COLO668 (cell line): ENCODE measurements around the gene TUBGCP2.

Source experiments
- DNase-seq: peaks from one replicate; lab custom pipeline; 2025; ENCODE audit not compliant: unreplicated experiment; lab: John Stamatoyannopoulos, UW

Gene TUBGCP2, protein sequence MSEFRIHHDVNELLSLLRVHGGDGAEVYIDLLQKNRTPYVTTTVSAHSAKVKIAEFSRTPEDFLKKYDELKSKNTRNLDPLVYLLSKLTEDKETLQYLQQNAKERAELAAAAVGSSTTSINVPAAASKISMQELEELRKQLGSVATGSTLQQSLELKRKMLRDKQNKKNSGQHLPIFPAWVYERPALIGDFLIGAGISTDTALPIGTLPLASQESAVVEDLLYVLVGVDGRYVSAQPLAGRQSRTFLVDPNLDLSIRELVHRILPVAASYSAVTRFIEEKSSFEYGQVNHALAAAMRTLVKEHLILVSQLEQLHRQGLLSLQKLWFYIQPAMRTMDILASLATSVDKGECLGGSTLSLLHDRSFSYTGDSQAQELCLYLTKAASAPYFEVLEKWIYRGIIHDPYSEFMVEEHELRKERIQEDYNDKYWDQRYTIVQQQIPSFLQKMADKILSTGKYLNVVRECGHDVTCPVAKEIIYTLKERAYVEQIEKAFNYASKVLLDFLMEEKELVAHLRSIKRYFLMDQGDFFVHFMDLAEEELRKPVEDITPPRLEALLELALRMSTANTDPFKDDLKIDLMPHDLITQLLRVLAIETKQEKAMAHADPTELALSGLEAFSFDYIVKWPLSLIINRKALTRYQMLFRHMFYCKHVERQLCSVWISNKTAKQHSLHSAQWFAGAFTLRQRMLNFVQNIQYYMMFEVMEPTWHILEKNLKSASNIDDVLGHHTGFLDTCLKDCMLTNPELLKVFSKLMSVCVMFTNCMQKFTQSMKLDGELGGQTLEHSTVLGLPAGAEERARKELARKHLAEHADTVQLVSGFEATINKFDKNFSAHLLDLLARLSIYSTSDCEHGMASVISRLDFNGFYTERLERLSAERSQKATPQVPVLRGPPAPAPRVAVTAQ

DNA sequence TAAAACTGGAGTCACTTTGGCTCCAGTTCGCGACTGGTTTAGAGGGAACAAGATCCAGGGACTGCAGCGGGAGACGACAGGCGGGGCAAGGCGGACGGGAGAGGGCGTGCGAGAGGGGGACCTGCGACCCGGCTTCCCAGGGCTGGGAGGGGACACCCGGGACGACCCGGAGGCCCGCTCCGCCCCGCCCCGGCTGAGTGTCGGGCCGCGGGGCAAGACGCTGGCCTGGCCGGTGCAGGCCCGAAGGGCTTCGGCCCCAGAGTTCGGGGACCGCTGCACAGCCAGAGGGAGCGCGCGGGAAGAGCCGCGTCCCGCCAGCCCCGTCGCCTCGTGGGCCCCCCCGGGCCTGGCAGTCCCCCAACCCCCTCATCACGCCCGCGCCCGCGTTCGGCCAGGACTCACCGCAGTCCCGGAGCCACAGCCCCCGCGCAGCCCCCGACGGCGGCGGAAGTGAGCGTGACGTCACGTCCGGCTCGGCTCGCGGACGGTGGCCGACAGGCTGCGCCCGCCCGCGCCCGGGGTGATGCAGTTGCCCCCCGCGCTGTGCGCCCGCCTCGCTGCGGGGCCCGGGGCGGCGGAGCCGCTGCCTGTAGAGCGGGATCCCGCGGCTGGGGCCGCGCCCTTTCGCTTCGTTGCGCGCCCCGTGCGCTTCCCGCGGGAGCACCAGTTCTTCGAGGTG is at the start of gene TUBGCP2, which contains the start of gene ZNF511:
TSS of gene TUBGCP2 (minus strand) at position 452 of the 679 bp plus-strand sequence. CDS start 5,931 bp downstream, outside the sequence.
TSS of gene ZNF511 (plus strand) at position 494 of the 679 bp plus-strand sequence. CDS start at position 524, 30 bp downstream.
- DNase-seq = peak; percentile 78

DNA sequence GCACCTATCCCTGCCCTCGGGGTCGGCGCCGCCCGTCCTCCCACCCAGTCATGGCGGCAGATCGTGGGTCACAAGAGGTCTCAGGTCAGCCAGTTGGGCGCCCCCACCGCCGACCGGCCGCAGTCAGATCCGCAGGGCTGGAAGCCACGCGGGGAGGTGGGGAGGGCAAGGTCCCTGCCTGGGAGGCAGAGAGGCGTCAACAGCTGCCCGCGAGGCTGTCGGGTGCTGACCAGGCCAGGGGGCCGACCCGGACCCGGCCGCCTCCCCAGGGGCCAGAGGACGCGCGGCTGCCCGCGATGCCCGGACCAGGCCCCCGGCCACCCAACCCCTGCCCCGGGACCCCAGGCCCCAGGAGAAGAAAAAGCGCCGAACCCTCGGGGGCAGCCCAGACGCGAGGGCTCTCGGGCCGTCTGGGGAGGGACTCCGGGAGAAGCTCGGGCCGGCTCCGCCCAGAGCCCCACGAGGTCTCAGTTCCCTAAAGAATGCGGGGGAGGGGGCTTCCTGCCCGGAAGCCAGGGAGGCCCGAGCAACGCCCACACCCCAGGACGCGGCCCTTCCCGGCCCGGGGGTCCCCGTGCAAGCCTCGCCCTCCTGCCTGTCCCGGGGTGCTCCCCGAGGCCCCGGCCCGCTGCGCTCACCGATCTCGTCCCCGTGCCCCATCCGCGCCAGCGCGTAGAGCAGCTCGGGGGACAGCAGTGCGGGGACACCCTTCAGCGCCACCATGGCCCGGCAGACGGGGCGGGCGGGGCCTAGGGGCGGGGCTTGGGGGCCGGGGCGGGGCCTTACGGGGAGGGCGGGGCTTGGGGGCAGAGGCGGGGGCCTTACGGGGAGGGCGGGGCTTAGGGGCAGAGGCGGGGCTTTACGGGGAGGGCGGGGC is 48.9 kb upstream of the TUBGCP2 start, which contains the start of gene FUOM:
TSS of gene FUOM (minus strand) at position 735 of the 877 bp plus-strand sequence. CDS start at position 723, 12 bp downstream.
- DNase-seq = no peak

DNA sequence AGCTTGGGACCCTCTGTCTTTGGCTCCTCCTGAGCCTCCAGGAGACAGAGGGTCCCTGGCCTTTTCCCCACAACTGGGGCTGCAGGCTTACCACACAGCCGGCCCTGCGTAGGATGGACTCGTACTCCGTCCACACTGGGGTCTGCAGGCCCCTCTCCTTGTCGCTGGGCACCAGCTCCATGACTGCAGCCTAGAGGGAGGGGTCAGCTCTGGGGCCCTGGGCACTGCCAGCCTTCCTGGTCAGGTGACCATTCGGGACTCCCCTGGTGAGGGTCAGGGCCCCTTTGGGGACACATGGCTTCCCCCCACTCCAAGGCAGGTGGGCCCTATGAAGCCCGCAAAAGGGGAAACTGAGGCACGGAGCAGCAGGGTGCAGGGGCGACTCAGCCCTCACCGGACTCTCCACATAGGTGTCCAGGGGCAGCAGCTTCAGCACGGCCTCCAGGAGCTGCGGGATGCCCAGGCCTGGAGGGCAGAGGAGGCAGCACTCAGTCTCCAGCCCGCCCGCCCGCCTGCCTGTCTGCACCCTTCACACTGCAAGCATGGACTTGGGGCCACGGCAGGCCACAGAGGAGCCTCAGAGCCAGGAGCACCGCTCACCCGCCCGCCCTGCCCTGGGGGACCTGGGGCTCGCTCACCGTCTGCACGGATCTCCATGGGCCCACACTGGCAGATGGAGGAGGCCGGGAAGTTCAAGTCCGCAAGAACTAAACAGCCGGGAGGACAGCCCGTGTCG is 48.0 kb upstream of the TUBGCP2 start:
- DNase-seq = no peak

DNA sequence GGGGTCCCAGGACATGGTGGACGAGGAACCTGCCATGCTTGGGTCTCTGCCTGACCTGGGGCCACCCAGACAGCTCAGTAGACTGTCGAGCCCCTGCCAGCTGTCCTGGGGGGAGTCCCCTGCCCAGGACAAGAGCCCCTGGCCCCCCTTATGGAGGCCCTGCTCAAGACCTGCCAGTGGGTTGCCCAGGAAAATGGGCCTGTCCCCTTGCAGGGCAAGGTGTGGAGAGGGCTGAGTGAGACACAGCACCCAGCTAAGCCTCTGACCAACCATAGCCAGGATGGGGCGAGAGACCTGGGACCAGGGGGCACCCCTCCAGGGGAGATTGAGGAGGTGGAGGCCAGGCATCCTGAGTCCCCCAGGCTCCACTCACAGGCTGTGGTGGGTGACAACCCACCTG is 47.3 kb upstream of the TUBGCP2 start:
- no peak for DNase-seq

DNA sequence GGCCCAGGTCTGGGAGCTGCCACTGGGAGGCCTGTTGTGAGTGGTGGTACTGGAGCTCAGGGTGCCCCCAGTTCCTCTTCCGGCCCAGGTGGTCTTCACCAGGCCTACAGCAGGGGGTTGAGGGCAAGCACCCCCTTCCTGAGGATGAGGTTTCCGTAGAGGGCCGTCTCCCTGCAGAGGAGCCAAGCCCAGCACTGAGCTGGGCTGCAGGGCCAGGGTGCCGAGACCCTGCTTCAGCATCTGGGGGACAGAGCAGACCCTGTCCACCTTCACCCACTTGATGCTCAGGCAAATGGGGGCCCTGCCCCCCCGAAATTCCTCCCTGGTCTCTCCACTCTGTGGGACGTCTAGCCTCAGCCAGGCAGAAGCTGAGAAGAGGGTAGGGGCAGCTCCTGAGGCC is 46.6 kb upstream of the TUBGCP2 start:
- DNase-seq = no peak

DNA sequence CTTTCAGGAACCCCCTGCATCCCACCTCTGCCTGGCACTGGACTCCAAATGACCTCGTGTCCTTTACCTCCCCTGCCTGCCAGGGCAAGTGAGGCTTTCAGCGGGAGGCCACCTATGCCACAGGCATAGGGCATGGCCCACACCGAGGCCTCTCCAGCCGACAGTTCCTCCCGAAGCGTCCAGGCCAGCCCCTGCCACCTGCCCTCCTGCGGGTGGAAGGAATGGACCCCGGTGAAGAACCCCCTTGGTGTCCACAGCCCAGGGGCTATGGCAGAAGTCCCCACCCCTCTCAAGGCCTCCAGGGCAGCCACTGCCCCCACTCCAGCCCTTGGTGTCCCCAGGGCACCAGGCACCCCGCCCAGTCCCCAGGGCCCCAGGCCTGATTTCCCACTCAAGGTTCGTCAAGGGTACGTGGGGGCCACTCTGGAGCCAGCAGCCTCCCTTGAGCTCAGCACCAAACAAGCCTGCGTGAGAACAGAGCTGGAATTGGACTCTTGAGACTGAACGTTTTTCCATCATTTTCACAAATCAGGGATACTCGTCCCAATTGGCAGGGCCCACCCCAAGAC is 46.1 kb upstream of the TUBGCP2 start:
- DNase-seq = no peak

DNA sequence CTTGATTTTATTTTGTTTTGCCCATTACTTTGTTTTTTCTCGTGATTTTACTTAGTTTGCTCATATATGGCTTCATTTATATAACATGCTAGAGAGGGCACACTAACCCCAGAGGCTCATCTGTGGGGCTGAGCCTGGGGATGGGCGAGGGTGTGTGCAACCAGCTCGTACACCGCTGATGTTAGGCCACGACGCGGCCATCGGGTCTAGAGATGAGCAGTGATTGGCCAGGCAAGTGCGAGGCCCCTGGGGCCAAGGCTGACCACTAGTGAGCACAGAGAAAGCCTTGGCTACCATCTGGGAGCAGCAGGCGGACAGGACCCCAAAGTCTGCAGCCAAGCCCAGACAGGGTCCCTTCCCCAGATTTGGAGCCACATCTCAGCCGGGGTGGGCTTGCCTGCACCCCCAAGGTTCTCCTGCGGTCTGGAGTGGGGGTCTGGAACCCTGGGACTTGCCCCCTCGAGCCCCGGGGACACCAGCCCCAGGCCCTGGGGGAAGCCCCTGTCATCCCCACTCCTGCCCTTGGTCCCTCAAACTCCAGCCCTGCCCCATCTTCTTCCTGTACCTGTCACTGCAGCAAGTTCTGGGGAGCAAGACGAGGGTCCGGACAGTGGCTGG is 45.4 kb upstream of the TUBGCP2 start:
- no peak for DNase-seq

DNA sequence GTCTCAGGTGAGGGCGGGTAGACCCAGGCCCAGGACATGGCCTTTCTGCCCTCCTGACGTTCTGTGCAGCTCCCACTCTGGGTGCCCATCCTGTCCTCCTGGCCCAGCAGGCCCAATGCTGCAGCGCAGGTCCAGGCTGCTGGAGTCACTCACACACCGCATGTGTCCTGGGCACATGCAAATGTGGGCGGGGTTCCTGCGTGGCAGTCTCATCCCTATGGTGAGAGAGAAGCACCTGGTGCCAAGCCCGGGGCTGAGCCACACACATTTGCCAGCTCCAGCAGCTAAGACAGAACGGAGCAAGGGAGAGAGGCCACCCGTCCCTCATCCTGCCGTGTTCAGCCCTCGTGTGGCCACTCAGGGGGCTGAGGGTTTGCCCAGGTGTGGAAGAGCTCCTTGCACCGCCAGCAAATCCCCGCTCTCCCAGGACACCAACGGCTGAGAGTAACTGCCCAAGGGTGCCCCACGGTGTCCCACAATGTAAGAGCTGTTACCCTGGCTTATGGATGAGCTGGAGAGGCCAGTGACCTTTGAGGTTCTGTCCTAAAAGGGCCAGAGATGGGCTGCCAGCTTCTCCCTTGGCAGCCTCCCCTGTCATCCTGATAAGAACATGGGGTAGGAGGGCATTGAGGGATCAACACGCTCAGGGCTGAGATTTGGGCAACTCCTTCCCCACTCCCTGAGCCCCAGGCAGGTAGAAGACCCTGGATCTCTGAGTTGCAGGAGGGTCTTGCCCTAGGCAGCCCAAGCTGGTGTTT is 44.7 kb upstream of the TUBGCP2 start:
- DNase-seq = peak; percentile 16

DNA sequence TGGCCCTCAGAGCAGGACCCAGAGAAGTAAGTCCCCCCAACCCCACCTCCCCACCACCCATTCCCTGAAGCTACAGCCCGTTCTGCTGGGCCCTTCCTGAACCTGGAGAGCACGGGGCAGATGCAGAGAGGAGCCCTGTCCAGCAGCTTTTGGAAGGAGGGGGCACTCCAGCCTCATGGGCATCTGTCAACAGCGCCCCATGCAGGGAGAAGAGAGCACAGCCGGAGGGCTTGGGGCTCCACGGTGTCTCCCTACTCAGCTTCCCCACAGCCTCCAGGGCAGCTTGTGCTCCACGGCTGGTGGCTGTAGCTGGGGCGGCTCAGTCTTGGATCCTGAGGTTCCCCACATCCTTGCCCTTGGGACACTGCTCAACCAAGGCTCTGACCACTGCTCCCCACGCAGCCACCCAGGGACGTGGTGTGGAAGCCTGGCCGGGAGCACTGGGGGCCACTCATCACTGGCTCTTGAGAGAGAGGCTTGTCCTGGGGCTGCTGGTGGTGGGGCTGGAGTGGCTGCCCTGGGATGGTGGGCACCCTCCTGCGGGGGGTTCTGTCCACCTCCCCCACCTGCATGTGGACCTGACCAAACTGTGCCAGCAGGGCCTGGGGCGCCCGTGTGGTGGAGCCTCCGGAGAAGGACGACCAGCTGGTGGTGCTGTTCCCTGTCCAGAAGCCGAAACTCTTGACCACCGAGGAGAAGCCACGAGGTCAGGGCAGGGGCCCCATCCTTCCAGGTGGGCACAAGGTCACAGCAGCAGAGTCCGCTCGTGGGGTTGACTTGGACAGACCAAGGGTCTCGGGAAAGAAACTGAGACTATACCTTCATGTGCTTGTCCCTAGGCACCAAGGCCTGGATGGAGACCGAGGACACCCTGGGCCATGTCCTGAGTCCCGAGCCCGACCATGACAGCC is 43.0 kb upstream of the TUBGCP2 start:
- DNase-seq = no peak

DNA sequence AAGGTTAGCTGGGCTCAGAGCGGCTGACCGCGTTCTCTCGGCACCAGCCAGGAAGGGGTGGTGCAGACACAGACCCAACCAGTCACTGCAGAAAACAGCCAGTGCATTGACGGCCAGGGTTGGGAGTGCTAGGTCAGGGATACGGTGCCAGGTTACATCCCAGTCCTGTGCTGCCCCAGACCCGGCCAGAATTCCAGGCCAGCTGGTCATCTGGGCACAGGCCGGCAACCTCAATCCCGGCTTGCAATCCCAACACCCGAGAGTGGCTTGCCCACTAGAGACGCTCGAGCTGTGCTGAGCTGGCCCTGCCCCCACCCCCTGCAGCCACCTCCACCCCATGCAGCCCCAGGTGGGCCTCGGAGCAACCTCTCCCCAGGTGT is 42.3 kb upstream of the TUBGCP2 start:
- no peak for DNase-seq

DNA sequence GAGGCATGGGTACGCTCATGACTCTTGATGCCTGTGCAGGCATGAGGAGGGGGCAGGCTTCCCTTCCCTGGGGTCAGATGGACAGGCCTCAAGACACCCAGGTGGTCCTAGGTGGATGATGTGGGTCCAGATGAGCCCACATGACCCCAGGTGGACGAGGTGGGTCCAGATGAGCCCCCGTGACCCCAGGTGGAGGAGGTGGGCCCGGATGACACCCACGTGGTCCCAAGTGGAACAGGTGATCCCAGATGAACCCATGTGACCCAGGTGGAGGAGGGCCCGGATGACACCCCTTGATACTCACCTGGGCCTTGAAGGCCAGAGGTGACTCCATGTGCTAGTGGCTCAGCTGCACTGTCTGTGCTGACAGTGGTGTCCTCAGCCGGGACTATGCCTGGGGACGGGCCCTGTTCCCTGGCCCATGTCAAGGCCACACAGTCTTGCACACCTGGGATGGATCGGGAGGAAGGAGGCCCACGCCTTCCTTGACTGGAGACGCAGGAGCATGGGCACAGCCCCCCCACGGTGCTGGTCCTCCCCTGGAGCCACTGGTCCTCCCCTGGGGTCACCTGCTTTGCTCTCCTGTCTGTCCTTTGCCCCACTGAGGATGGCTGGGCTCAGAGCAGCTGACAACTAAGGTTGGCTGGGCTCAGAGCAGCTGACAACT is 41.7 kb upstream of the TUBGCP2 start:
- no peak for DNase-seq

DNA sequence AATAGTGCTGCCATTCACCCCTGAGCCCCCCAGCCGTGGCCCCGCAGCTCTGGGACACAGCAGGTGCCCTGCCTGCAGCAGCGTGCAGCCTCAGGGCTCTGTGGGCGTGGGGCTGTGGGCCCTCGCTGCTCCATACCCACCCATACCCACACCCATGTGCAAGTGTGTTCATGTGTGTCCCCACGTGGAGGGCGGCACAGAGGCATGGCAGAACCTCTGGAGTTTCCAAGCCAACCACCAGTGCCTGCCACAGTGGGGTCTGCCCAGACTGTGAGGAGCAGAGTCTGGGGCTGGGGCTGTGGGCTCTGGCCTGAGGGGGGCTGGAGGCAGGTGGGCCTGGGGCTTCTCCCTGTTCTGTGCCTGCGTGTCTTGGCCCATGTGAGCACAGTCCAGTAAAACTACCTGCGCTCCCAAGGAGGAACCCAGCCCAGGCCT is 40.9 kb upstream of the TUBGCP2 start:
- DNase-seq = no peak

DNA sequence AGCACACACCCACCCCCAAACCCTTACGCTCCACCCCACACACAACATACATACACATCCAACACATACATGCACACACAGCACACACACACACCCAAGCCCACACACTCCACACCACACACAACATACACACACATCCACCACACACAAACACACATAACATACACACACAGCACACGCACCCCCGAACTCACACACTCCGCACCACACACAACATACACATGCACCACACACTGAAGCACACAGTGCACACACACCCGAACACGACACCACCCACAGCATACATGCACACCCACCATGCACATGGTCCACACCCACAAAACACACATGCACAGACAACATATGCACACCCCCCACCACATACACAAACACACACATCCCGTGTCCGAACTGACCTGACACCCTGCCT is 40.5 kb upstream of the TUBGCP2 start:
- no peak for DNase-seq

DNA sequence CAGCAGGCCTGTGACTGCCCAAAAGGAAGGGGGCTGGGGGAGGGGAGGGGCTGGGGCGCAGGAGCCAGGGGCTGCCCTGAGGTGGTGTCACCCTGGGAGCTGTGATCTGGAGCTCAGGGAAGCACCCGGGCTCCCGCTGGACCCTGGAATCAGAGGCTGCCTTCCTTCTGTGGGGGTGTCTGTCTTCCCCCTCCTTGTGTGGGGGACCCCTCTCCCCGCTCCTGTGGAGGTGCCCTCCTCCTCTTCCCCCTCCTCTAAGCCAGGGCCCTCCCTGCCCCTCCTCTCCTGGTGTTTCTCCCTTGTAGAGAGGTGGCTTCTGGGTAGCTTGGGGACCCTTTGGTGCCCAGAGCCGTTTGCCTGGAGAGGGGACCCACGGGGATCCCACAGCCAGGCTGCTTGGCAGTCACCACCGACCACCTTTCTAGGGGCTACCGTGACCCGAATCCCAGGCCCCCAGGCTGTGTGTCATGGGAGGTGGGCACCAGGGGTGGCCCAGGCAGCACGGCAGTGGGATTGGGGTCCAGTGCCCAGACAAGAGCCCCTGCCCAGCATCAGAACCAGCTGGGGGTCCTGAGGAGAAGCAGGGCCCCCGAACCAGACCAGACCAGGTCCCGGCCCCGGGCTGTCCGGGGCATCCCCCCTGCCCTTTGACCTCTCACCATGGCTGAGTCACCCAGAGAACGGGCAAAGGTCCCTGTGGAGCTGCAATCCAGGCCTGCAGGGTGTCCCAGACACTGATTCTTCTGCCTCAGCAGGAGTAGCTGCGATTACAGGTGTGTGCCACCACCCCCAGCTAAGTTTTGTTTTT is 39.2 kb upstream of the TUBGCP2 start:
- DNase-seq = no peak

DNA sequence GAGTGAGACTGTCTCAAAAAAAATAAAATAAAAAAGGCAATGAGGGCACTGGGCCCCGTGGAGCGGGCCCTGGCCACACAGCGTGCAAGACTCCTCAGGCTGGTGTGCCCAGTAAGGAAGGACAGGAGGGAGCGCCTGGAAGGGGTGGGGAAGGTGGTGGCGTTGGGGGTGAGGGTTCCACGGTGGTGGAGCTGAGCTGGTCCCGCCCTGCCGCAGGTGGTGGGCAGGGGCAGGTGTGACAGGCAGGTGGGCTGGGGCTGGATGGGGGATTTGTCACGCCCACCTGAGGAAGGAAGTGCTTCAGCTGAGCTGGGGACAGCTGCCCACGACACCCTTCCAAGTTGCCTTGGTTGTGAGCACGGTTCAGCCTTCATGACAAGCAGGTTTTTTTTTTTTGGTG is 37.7 kb upstream of the TUBGCP2 start:
- DNase-seq = no peak

DNA sequence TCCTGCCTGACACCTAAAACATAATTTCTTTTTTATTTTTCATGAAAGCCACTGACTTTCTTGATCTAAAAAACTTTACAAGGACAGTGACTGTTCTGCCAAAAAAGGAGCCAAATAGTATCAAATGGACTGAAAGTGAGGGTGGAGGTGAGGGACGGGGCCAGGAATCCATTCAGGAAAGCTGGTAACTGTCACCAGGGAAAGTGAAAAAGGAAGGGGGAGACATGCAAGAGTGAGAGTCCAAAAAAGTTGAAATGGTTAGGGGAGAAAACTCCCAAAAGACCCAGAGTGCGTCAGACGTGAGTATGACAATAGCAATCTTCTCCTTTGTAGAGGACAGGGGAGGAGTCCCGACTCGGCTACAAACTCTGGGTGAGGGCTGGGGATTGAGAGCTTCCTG is 35.6 kb upstream of the TUBGCP2 start:
- no peak for DNase-seq
